Neural cell (in vitro differentiated cells): ENCODE results near the gene NOL4L.

ENCODE experiments used
- CTCF ChIP-seq: fragments of 450-650 bp; IDR thresholded peaks from 2 replicates; pipeline ENCODE4 v1.5.1; 2014; ENCODE audit warnings: antibody characterized with exemption, mild to moderate bottlenecking, moderate library complexity; ENCODE audit not compliant: poor library complexity, severe bottlenecking
- EP300 ChIP-seq: fragments of 450-650 bp; conservative IDR thresholded peaks from 2 replicates; pipeline ENCODE4 v1.6.1; 2014; ENCODE audit warnings: antibody characterized with exemption, mild to moderate bottlenecking, moderate library complexity; ENCODE audit not compliant: poor library complexity, severe bottlenecking
- EZH2 ChIP-seq: fragments of 200-600, 300-800 bp; shearing (Covaris generic), sonication (generic); IDR thresholded peaks from 2 replicates; pipeline ENCODE4 v1.6.1; 2014; ENCODE audit warnings: antibody characterized with exemption, low read length, borderline replicate concordance, mild to moderate bottlenecking; ENCODE audit not compliant: insufficient read depth, poor library complexity, severe bottlenecking
- MXI1 ChIP-seq: fragments of 450-650 bp; conservative IDR thresholded peaks from 2 replicates; pipeline ENCODE4 v1.6.1; 2014; ENCODE audit warnings: antibody characterized with exemption, mild to moderate bottlenecking; ENCODE audit not compliant: poor library complexity, severe bottlenecking
- POLR2AphosphoS5 ChIP-seq: IDR thresholded peaks from 2 replicates; pipeline ENCODE4 v1.6.1; 2012
- SMC3 ChIP-seq: fragments of 450-650 bp; conservative IDR thresholded peaks from 2 replicates; pipeline ENCODE4 v1.6.1; 2014; ENCODE audit warnings: antibody characterized with exemption, mild to moderate bottlenecking, moderate library complexity; ENCODE audit not compliant: poor library complexity
- TAF1 ChIP-seq: IDR thresholded peaks from 2 replicates; pipeline ENCODE4 v1.6.1; 2012; ENCODE audit warnings: low read depth

GRCh38 chr20:32444474-32445220 is 140.5 kb downstream of the NOL4L start:
- TF ChIP-seq TAF1 (no peak), CTCF (no peak), POLR2AphosphoS5 (no peak), EZH2 (no peak), EP300 (no peak), MXI1 (no peak), SMC3 (no peak)
